HepG2 (cell line): ENCODE data around the gene AASS. TPM values are rescaled to one million over a fixed set of nuclear protein-coding genes. Genes with fewer than 3 reads are reported as not detected.

Experiments used
- ATAC-seq: fragments of 200-7000 bp; cut with Tn5 transposase; 3 replicates; pipeline ENCODE4 v1.9.1; 2020; ENCODE audit warnings: mild to moderate bottlenecking, moderate library complexity
- BruUV-seq: library from RNA; stranded (reverse); fragments of 400-500 nt; replicated peaks from 2 replicates; lab custom pipeline; 2021; lab: Mats Ljungman, UMichigan
- CTCF ChIA-PET: fragments of 300-600 bp; formaldehyde crosslinking; extraction: SDS; loops from one replicate; lab custom pipeline; 2021; ENCODE audit warnings: low total read pairs, inconsistent platforms, low intra/inter-chr PET ratio; lab: Yijun Ruan, JAX
- POLR2A ChIA-PET: fragments of 350-600 bp; sonication (Branson Sonifier 250); formaldehyde crosslinking; loops from one replicate; lab custom pipeline; 2020; ENCODE audit warnings: antibody characterized with exemption, inconsistent platforms; lab: Yijun Ruan, JAX
- DNase-seq: peaks from one replicate; pipeline ENCODE4 v3.0.0-alpha.2; 2015; ENCODE audit warnings: low spot score
- FAIRE-seq: peaks from 3 replicates; lab custom pipeline; 2011; peaks lifted over from hg19 to GRCh38; lab: Jason Lieb, UNC
- H2AFZ ChIP-seq: one replicate; pipeline ENCODE4 v1.6.1; 2011; ENCODE audit warnings: low read length, inconsistent platforms
- H3K27ac ChIP-seq: fragments of 300-600 bp; 3 replicates; pipeline ENCODE4 v1.8.0; 2011; ENCODE audit warnings: mixed run types, mild to moderate bottlenecking, mixed read lengths, low read length, inconsistent platforms; ENCODE audit not compliant: insufficient read depth; ENCODE audit errors: extremely low read length
- H3K27me3 ChIP-seq, 2 experiments: fragments of 200-600 bp in 1 of 2; 2 replicates in 1 of 2; 3 replicates in 1 of 2; pipeline versions ENCODE4 v1.6.0 to v1.8.0; 2011; ENCODE audit warnings: low read length in 2 of 2, mild to moderate bottlenecking in 2 of 2, moderate library complexity in 2 of 2, inconsistent platforms in 1 of 2; ENCODE audit not compliant: insufficient read depth in 2 of 2, control insufficient read depth in 1 of 2
- H3K36me3 ChIP-seq, 2 experiments: fragments of 200-600 bp in 1 of 2; replicated peaks in 1 of 2; 2 replicates in 1 of 2; 3 replicates in 1 of 2; pipeline versions ENCODE4 v1.5.1 to v1.8.0; 2011; ENCODE audit warnings: low read length in 2 of 2, inconsistent platforms in 1 of 2; ENCODE audit not compliant: insufficient read depth in 2 of 2, control insufficient read depth in 1 of 2
- H3K4me1 ChIP-seq: 2 replicates; pipeline ENCODE4 v1.5.1; 2012; ENCODE audit warnings: low read length, inconsistent platforms; ENCODE audit not compliant: insufficient read depth
- H3K4me2 ChIP-seq: 2 replicates; pipeline ENCODE4 v1.6.0; 2011; ENCODE audit warnings: low read depth, low read length, inconsistent platforms
- H3K4me3 ChIP-seq, 3 experiments: fragments of 200-600 bp in 1 of 3; sonication (generic), shearing (Covaris generic) in 1 of 3; replicated peaks in 1 of 3; 2 replicates each; pipeline ENCODE4 v1.5.1; 2011 to 2016; ENCODE audit warnings: low read length in 3 of 3, inconsistent platforms in 2 of 3, low read depth in 2 of 3, mild to moderate bottlenecking in 2 of 3, control low read depth in 1 of 3, mixed read lengths in 1 of 3; ENCODE audit not compliant: insufficient read depth in 1 of 3
- H3K79me2 ChIP-seq: one replicate; pipeline ENCODE4 v1.6.1; 2011; ENCODE audit warnings: low read length, inconsistent platforms; ENCODE audit not compliant: insufficient read depth
- H3K9ac ChIP-seq: 2 replicates; pipeline ENCODE4 v1.6.0; 2011; ENCODE audit warnings: mild to moderate bottlenecking, low read depth, low read length, inconsistent platforms; ENCODE audit not compliant: insufficient read depth
- H3K9me3 ChIP-seq: 2 replicates; pipeline ENCODE4 v1.5.1; 2012; ENCODE audit warnings: mild to moderate bottlenecking, low read length
- H4K20me1 ChIP-seq: 2 replicates; pipeline ENCODE4 v1.6.0; 2011; ENCODE audit warnings: inconsistent platforms, mild to moderate bottlenecking, low read length, moderate library complexity; ENCODE audit not compliant: insufficient read depth
- ELF4 ChIP-seq: sonication (generic); formaldehyde crosslinking; IDR thresholded peaks from 2 replicates; pipeline ENCODE4 v1.5.0; 2020; ENCODE audit warnings: missing genetic modification reagents, mild to moderate bottlenecking, moderate library complexity, borderline replicate concordance
- HDAC2 ChIP-seq: sonication (generic); formaldehyde crosslinking; IDR thresholded peaks from 2 replicates; pipeline ENCODE4 v1.4.0; 2020; ENCODE audit warnings: missing genetic modification reagents
- MTA1 ChIP-seq: sonication (generic); formaldehyde crosslinking; IDR thresholded peaks from 2 replicates; pipeline ENCODE4 v1.4.0; 2020; ENCODE audit warnings: missing genetic modification reagents, mild to moderate bottlenecking, borderline replicate concordance
- PPARG ChIP-seq: conservative IDR thresholded peaks from 2 replicates; pipeline ENCODE4 v1.6.1; 2016; ENCODE audit warnings: missing biosample characterization, missing genetic modification reagents
- SALL2 ChIP-seq: sonication (generic); formaldehyde crosslinking; IDR thresholded peaks from 2 replicates; pipeline ENCODE4 v1.8.1; 2023; ENCODE audit warnings: mild to moderate bottlenecking, missing genetic modification reagents, inconsistent platforms
- ZNF674 ChIP-seq: sonication (generic); formaldehyde crosslinking; IDR thresholded peaks from 2 replicates; pipeline ENCODE4 v1.5.0; 2020; ENCODE audit warnings: low read depth, mild to moderate bottlenecking, missing genetic modification reagents
- WGBS: methylation state at CpG from one replicate; pipeline ENCODE4 v1.1.6; 2017; ENCODE audit warnings: low lambda C conversion rate; 5-methylcytosine and 5-hydroxymethylcytosine counted together
- in situ Hi-C: cut with HindIII; loops from 2 replicates; pipeline ENCODE4 v1.10.0; 2017; ENCODE audit warnings: low pct_unique_long_range_greater_than_20kb; ENCODE audit not compliant: extremely low pct_ligation_motif_present
- intact Hi-C: fragments of 100-400 bp; cut with micrococcal nuclease; formaldehyde crosslinking; loops from one replicate; pipeline ENCODE4 v1.10.0; 2022; ENCODE audit not compliant: unreplicated experiment
- polyA plus RNA-seq, 8 experiments: library from polyadenylated mRNA; depleted of rRNA in 3 of 8; stranded (reverse) in 7 of 8; unstranded in 1 of 8; fragments of >200 nt; fragmentation: Illumina TruSeq in 4 of 8; extraction: Trizol in 4 of 8; gene quantifications; 2 replicates each; pipeline versions ENCODE4 v1.2.1 to v1.2.3, GENCODE V29; 2011 to 2016; ENCODE audit warnings: low read depth in 4 of 8, missing spikeins in 1 of 8, mixed read lengths in 1 of 8; ENCODE audit not compliant: insufficient read depth in 1 of 8
- total RNA-seq, 5 experiments: library from RNA; depleted of rRNA; stranded (reverse); fragments of >200 nt; fragmentation: Illumina TruSeq; extraction: Trizol; gene quantifications; 2 replicates each; pipeline ENCODE4 v1.2.3, GENCODE V29; 2016; ENCODE audit warnings: low read depth in 1 of 5
- TF ChIP-seq, protein P1 (sequence below), 2 experiments: fragments of 450-650 bp in 1 of 2; sonication (generic) in 1 of 2; formaldehyde crosslinking in 1 of 2; IDR thresholded peaks; 2 replicates each; pipeline versions ENCODE4 v1.6.1 to v1.8.0; 2016 to 2022; ENCODE audit warnings: antibody characterized with exemption in 1 of 2, mild to moderate bottlenecking in 1 of 2, missing genetic modification reagents in 1 of 2
- TF ChIP-seq, protein P2 (sequence below): sonication (generic); formaldehyde crosslinking; IDR thresholded peaks from 2 replicates; pipeline ENCODE4 v1.5.0; 2020; ENCODE audit warnings: mild to moderate bottlenecking, missing genetic modification reagents

The AASS gene
- total and polyA plus RNA-seq, 2 of the 13 experiments (the other 11 are each of a cell fraction or from before 2014, with no cell fraction given): 11.6 to 43.9 TPM

DNA sequence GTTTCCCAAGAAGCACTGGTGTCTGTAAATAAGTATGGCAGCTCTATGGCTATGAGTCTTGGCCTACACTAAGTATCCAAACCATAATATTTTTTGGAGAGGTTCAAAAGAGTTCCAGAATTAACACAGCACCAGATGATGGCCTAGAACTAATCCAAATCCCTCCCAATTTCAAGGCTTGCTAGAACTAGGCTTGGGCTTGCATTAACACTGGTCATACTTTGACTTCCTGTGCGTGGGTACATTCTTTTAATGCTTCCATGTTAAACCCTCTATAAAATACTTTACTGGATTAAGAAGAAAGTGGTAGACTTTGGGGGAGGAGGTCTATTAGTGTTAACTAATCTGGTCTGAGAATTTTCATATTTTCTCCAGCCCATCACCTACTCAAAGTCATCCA is 3.1 kb downstream of the AASS start:
- Histone ChIP-seq H3K4me1 (peaks cover 38% of the 10 kb centered on the region), H4K20me1 (no peaks in the 10 kb centered on the region; the same call in 1 of the 2 replicates), H3K79me2 (peaks cover 30% of the 10 kb centered on the region), H3K9me3 (no peaks in the 10 kb centered on the region), H3K4me2 (no peak overlapping the region), H3K9ac (no peak overlapping the region), H2AFZ (no peak overlapping the region), H3K4me3 (no peak overlapping the region), H3K36me3 (no peaks in the 10 kb centered on the region), H3K27me3 (no peaks in the 10 kb centered on the region), H3K27ac (no peak overlapping the region)
- FAIRE-seq: no peak
- ChIA-PET POLR2A (no interaction called here), CTCF (no interaction called here)
- ATAC-seq: no peak
- intact Hi-C loops (no loop called here), in situ Hi-C loops (no loop called here)
- 100% methylated on average over 1 of the region's 1 CpG for whole genome bisulfite sequencing
- TF ChIP-seq SALL2 (CRISPR knock-in tag): no peak
- TF ChIP-seq PPARG: no peak
- TF ChIP-seq ELF4 (CRISPR knock-in tag): no peak
- TF ChIP-seq MTA1 (CRISPR knock-in tag): no peak
- TF ChIP-seq, protein P1, sequence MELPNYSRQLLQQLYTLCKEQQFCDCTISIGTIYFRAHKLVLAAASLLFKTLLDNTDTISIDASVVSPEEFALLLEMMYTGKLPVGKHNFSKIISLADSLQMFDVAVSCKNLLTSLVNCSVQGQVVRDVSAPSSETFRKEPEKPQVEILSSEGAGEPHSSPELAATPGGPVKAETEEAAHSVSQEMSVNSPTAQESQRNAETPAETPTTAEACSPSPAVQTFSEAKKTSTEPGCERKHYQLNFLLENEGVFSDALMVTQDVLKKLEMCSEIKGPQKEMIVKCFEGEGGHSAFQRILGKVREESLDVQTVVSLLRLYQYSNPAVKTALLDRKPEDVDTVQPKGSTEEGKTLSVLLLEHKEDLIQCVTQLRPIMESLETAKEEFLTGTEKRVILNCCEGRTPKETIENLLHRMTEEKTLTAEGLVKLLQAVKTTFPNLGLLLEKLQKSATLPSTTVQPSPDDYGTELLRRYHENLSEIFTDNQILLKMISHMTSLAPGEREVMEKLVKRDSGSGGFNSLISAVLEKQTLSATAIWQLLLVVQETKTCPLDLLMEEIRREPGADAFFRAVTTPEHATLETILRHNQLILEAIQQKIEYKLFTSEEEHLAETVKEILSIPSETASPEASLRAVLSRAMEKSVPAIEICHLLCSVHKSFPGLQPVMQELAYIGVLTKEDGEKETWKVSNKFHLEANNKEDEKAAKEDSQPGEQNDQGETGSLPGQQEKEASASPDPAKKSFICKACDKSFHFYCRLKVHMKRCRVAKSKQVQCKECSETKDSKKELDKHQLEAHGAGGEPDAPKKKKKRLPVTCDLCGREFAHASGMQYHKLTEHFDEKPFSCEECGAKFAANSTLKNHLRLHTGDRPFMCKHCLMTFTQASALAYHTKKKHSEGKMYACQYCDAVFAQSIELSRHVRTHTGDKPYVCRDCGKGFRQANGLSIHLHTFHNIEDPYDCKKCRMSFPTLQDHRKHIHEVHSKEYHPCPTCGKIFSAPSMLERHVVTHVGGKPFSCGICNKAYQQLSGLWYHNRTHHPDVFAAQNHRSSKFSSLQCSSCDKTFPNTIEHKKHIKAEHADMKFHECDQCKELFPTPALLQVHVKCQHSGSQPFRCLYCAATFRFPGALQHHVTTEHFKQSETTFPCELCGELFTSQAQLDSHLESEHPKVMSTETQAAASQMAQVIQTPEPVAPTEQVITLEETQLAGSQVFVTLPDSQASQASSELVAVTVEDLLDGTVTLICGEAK (IDR thresholded peaks at IDR 0.05): no peak
- TF ChIP-seq, protein P1 (CRISPR knock-in tag; IDR thresholded peaks at IDR 0.05): no peak
- TF ChIP-seq ZNF674 (CRISPR knock-in tag): no peak
- no peak for TF ChIP-seq HDAC2
- TF ChIP-seq, protein P2, sequence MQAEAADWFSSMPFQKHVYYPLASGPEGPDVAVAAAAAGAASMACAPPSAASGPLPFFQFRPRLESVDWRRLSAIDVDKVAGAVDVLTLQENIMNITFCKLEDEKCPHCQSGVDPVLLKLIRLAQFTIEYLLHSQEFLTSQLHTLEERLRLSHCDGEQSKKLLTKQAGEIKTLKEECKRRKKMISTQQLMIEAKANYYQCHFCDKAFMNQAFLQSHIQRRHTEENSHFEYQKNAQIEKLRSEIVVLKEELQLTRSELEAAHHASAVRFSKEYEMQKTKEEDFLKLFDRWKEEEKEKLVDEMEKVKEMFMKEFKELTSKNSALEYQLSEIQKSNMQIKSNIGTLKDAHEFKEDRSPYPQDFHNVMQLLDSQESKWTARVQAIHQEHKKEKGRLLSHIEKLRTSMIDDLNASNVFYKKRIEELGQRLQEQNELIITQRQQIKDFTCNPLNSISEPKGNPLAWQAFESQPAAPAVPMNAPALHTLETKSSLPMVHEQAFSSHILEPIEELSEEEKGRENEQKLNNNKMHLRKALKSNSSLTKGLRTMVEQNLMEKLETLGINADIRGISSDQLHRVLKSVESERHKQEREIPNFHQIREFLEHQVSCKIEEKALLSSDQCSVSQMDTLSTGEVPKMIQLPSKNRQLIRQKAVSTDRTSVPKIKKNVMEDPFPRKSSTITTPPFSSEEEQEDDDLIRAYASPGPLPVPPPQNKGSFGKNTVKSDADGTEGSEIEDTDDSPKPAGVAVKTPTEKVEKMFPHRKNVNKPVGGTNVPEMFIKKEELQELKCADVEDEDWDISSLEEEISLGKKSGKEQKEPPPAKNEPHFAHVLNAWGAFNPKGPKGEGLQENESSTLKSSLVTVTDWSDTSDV (CRISPR knock-in tag): no peak
- DNase-seq: no peak
- BruUV-seq: no TSS peak
